ENCODE data around the gene RNF169. TPM values are rescaled to one million over a fixed set of nuclear protein-coding genes. Genes with fewer than 3 reads are reported as not detected.
A peak's percentile ranks its signal among the peaks of the same experiment; 100 is the strongest.

The RNF169 gene
- total and polyA plus RNA-seq, 9 of the 15 experiments (the other 6 are each of a cell fraction or from before 2014, with no cell fraction given), result 0.68 to 18.1 (median 10.1) TPM

GRCh38 chr11:74748211-74749126 is at the start of gene RNF169 (continued):
- TF ChIP-seq ZBTB40 (IDR thresholded peaks at IDR 0.05) (peak; percentile 47; the same call in 1 of the 2 replicates), ZBTB40 (CRISPR knock-in tag; IDR thresholded peaks at IDR 0.05) (no peak), FUS (optimal IDR thresholded peaks at IDR 0.05; ENCODE audit: low read depth, low read length) (peak; percentile 66), E2F6 (IDR thresholded peaks at IDR 0.05; ENCODE audit: borderline replicate concordance in 1 of 2, extremely low read depth in 1 of 2, insufficient read depth in 1 of 2, insufficient read length in 1 of 2, low read depth in 1 of 2, low read length in 1 of 2, poor library complexity in 1 of 2, severe bottlenecking in 1 of 2) (no peak), PHF8 (IDR thresholded peaks at IDR 0.05; ENCODE audit: borderline replicate concordance, low read length) (peak; percentile 82), THAP12 (CRISPR knock-in tag; IDR thresholded peaks at IDR 0.05) (peak; percentile 80), FOXK1 (CRISPR knock-in tag; IDR thresholded peaks at IDR 0.05; ENCODE audit: borderline replicate concordance) (0 out of 2 replicates have a peak, but pooled peaks have one; percentile 24), BRD4 (IDR thresholded peaks at IDR 0.05) (0 out of 2 replicates have a peak, but pooled peaks have one; percentile 39), GATAD2A (IDR thresholded peaks at IDR 0.05) (no peak), NRF1 (conservative IDR thresholded peaks at IDR 0.05 in 1 of 2, IDR thresholded peaks at IDR 0.05 in 1 of 2) (peak; percentile 36 to 44; a peak in 2 of 4 replicates)

Data from K562 (cell line).